Panc1 (cell line): ENCODE measurements around the gene RPAP2. TPM values are rescaled to one million over a fixed set of nuclear protein-coding genes. Genes with fewer than 3 reads are reported as not detected.

Experiments used
- ATAC-seq: fragments of 200-7000 bp; cut with Tn5 transposase; 2 replicates; pipeline ENCODE4 v1.9.1; 2020; ENCODE audit warnings: mild to moderate bottlenecking, moderate library complexity
- BruUV-seq: library from RNA; stranded (reverse); fragments of 400-500 nt; replicated peaks from 2 replicates; lab custom pipeline; 2021; lab: Mats Ljungman, UMichigan
- CTCF ChIA-PET: fragments of 300-600 bp; sonication (Branson Sonifier 250); formaldehyde crosslinking; loops from one replicate; lab custom pipeline; 2022; ENCODE audit warnings: antibody characterized with exemption; lab: Charles Lee
- POLR2A ChIA-PET: fragments of 300-600 bp; sonication (Branson Sonifier 250); formaldehyde crosslinking; loops from one replicate; lab custom pipeline; 2022; ENCODE audit warnings: antibody characterized with exemption; lab: Charles Lee
- DNase-seq: peaks from one replicate; pipeline ENCODE4 v3.0.0-alpha.2; 2010; ENCODE audit warnings: low read depth, low spot score
- H3K27ac ChIP-seq: 2 replicates; pipeline ENCODE4 v1.5.1; 2011; ENCODE audit warnings: mild to moderate bottlenecking, low read length, inconsistent platforms
- H3K27me3 ChIP-seq: fragments of 200-500 bp; sonication (Bioruptor generic); 2 replicates; pipeline ENCODE4 v1.6.0; 2014; ENCODE audit warnings: low read length, inconsistent platforms; ENCODE audit not compliant: control insufficient read depth, insufficient read depth
- H3K36me3 ChIP-seq: fragments of 200-500 bp; sonication (Bioruptor generic); 2 replicates; pipeline ENCODE4 v1.5.1; 2014; ENCODE audit warnings: inconsistent platforms, mild to moderate bottlenecking, low read length, moderate library complexity; ENCODE audit not compliant: control insufficient read depth, insufficient read depth
- H3K4me1 ChIP-seq: 2 replicates; pipeline ENCODE4 v1.5.1; 2011; ENCODE audit warnings: inconsistent platforms, mild to moderate bottlenecking, low read length, moderate library complexity; ENCODE audit not compliant: control insufficient read depth, insufficient read depth
- H3K4me3 ChIP-seq, 2 experiments: 2 replicates each; pipeline ENCODE4 v1.5.1; 2011 to 2012; ENCODE audit warnings: low read depth in 2 of 2, low read length in 2 of 2, mild to moderate bottlenecking in 2 of 2, inconsistent platforms in 1 of 2, moderate library complexity in 1 of 2
- H3K9me3 ChIP-seq: fragments of 200-500 bp; sonication (Bioruptor generic); 2 replicates; pipeline ENCODE4 v1.5.1; 2014; ENCODE audit warnings: low read depth, mild to moderate bottlenecking, inconsistent platforms, low read length, moderate library complexity; ENCODE audit not compliant: control insufficient read depth, insufficient read depth
- POLR2AphosphoS5 ChIP-seq: IDR thresholded peaks from 2 replicates; pipeline ENCODE4 v1.6.1; 2012; ENCODE audit warnings: mild to moderate bottlenecking, low read depth, low read length, moderate library complexity
- SIN3A ChIP-seq: IDR thresholded peaks from 2 replicates; pipeline ENCODE4 v1.6.1; 2012; ENCODE audit warnings: low read depth, mild to moderate bottlenecking, low read length, moderate library complexity, borderline replicate concordance; ENCODE audit not compliant: insufficient read depth
- TCF7L2 ChIP-seq: IDR thresholded peaks from 2 replicates; pipeline ENCODE4 v1.6.1; 2011; ENCODE audit warnings: mild to moderate bottlenecking, low read depth, low read length, inconsistent platforms
- in situ Hi-C: cut with HindIII; loops from 2 replicates; pipeline ENCODE4 v1.10.0; 2016; ENCODE audit warnings: low sequenced_read_pairs, low pct_unique_long_range_greater_than_20kb
- intact Hi-C: fragments of 100-400 bp; cut with micrococcal nuclease; formaldehyde crosslinking; loops from one replicate; pipeline ENCODE4 v1.10.0; 2022; ENCODE audit not compliant: unreplicated experiment
- total RNA-seq: library from RNA; stranded (reverse); gene quantifications from one replicate; pipeline ENCODE4 v1.2.1, GENCODE V29; 2021; ENCODE audit not compliant: unreplicated experiment
- TF ChIP-seq, protein P1 (sequence below): fragments of 450-650 bp; IDR thresholded peaks from 2 replicates; pipeline ENCODE4 v1.5.1; 2017; ENCODE audit warnings: mild to moderate bottlenecking
- TF ChIP-seq, protein P2 (sequence below), 2 experiments: IDR thresholded peaks; 2 replicates each; pipeline ENCODE4 v1.6.1; 2011 to 2012; ENCODE audit warnings: low read depth in 2 of 2, control low read depth in 1 of 2, low read length in 1 of 2, mild to moderate bottlenecking in 1 of 2, moderate library complexity in 1 of 2; ENCODE audit not compliant: insufficient read depth in 1 of 2

The RPAP2 gene
- total RNA-seq, 1 experiment from 2014 or later: 16.3 TPM

DNA sequence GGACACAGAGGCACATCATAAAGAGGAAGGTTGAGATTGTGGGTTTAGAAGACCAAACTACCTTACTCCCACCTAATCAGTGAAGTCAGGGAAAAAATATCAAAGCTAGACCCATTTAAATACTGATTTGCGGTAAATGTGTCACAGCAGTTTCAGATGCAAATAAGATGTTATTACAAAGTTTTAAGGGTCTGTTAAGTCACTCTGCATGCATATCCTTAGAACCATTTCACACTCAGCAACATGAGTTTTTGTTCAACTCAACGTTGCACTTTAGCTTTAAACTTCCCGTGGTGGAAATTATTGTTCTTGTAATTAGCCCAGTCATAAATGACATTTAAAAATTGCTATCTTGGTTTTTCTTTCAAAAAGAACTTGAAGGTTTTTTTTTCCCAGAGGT lies 34.8 kb downstream of the RPAP2 start:
- ChIA-PET POLR2A (no interaction called here), CTCF (no interaction called here)
- H3K36me3 ChIP-seq: no peaks in the 10 kb centered on the region; the same call in 1 of the 2 replicates
- intact Hi-C loops (no loop called here), in situ Hi-C loops (no loop called here)
- H3K27me3 ChIP-seq: no peaks in the 10 kb centered on the region
- H3K4me3 ChIP-seq: no peak overlapping the region
- H3K9me3 ChIP-seq: no peaks in the 10 kb centered on the region
- ATAC-seq (no peak), DNase-seq (no peak)
- no peaks in the 10 kb centered on the region for H3K4me1 ChIP-seq
- no TSS peak for BruUV-seq
- TF ChIP-seq SIN3A (no peak), POLR2AphosphoS5 (no peak), TCF7L2 (no peak)
- TF ChIP-seq, protein P1, sequence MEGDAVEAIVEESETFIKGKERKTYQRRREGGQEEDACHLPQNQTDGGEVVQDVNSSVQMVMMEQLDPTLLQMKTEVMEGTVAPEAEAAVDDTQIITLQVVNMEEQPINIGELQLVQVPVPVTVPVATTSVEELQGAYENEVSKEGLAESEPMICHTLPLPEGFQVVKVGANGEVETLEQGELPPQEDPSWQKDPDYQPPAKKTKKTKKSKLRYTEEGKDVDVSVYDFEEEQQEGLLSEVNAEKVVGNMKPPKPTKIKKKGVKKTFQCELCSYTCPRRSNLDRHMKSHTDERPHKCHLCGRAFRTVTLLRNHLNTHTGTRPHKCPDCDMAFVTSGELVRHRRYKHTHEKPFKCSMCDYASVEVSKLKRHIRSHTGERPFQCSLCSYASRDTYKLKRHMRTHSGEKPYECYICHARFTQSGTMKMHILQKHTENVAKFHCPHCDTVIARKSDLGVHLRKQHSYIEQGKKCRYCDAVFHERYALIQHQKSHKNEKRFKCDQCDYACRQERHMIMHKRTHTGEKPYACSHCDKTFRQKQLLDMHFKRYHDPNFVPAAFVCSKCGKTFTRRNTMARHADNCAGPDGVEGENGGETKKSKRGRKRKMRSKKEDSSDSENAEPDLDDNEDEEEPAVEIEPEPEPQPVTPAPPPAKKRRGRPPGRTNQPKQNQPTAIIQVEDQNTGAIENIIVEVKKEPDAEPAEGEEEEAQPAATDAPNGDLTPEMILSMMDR: no peak
- H3K27ac ChIP-seq: no peak overlapping the region

GRCh38 chr1:92340154-92340553 lies 41.3 kb downstream of the RPAP2 start:
- BruUV-seq: no TSS peak
- no peak overlapping the region for H3K27ac ChIP-seq
- POLR2A ChIA-PET: no interaction called here
- DNase-seq (no peak), ATAC-seq (no peak)
- no peak overlapping the region for H3K4me3 ChIP-seq
- H3K27me3 ChIP-seq: no peaks in the 10 kb centered on the region
- no peaks in the 10 kb centered on the region; the same call in 1 of the 2 replicates for H3K36me3 ChIP-seq
- H3K4me1 ChIP-seq: no peaks in the 10 kb centered on the region
- no peak for TF ChIP-seq SIN3A
- TF ChIP-seq, protein P2, sequence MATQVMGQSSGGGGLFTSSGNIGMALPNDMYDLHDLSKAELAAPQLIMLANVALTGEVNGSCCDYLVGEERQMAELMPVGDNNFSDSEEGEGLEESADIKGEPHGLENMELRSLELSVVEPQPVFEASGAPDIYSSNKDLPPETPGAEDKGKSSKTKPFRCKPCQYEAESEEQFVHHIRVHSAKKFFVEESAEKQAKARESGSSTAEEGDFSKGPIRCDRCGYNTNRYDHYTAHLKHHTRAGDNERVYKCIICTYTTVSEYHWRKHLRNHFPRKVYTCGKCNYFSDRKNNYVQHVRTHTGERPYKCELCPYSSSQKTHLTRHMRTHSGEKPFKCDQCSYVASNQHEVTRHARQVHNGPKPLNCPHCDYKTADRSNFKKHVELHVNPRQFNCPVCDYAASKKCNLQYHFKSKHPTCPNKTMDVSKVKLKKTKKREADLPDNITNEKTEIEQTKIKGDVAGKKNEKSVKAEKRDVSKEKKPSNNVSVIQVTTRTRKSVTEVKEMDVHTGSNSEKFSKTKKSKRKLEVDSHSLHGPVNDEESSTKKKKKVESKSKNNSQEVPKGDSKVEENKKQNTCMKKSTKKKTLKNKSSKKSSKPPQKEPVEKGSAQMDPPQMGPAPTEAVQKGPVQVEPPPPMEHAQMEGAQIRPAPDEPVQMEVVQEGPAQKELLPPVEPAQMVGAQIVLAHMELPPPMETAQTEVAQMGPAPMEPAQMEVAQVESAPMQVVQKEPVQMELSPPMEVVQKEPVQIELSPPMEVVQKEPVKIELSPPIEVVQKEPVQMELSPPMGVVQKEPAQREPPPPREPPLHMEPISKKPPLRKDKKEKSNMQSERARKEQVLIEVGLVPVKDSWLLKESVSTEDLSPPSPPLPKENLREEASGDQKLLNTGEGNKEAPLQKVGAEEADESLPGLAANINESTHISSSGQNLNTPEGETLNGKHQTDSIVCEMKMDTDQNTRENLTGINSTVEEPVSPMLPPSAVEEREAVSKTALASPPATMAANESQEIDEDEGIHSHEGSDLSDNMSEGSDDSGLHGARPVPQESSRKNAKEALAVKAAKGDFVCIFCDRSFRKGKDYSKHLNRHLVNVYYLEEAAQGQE (IDR thresholded peaks at IDR 0.05; ENCODE audit: insufficient read depth in 1 of 2, low read depth in 2 of 2, low read length in 1 of 2): no peak
- TF ChIP-seq POLR2AphosphoS5: no peak
- no peak for TF ChIP-seq TCF7L2
- TF ChIP-seq, protein P1: no peak
- CTCF ChIA-PET: no interaction called here
- intact Hi-C loops: no loop called here
- no peaks in the 10 kb centered on the region for H3K9me3 ChIP-seq
- in situ Hi-C loops: no loop called here
